Pancreas (tissue), 10 donors: ENCODE results near the gene PPP5C. TPM values are rescaled to one million over a fixed set of nuclear protein-coding genes. Genes with fewer than 3 reads are reported as not detected.
"Not testable (repeated sequence)": the region's sequence is repeated elsewhere in the genome, so short reads cannot be mapped to it uniquely, and the experiment has no call there.

ENCODE experiments used
- ATAC-seq, 4 donors: fragments of 200-7000 bp; cut with Tn5 transposase; one replicate each; pipeline versions ENCODE4 v1.8.0 to v1.9.1; 2020; ENCODE audit warnings: mild to moderate bottlenecking in 4 of 4, moderate library complexity in 4 of 4
- DNase-seq, 6 donors: peaks; one replicate each; pipeline ENCODE4 v3.0.0-alpha.2; 2020
- FAIRE-seq: peaks from 2 replicates; lab custom pipeline; 2012; peaks lifted over from hg19 to GRCh38; lab: Jason Lieb, UNC
- H3K27ac ChIP-seq, 4 donors: fragments of 200-600 bp; sonication (generic); 1 replicate in 3 of 4; 2 replicates in 1 of 4; pipeline versions ENCODE4 v1.5.0 to v1.8.0; 2020
- H3K27me3 ChIP-seq, 4 donors: fragments of 200-600 bp; one replicate each; pipeline ENCODE4 v1.8.0; 2021
- H3K36me3 ChIP-seq, 3 donors: fragments of 200-600 bp; sonication (generic) in 1 of 3; one replicate each; pipeline versions ENCODE4 v1.5.0 to v1.8.0; 2020 to 2021
- H3K4me1 ChIP-seq, 3 donors: fragments of 200-600 bp; one replicate each; pipeline ENCODE4 v1.8.0; 2021
- H3K4me3 ChIP-seq, 4 donors: fragments of 200-600 bp; sonication (generic) in 2 of 4; one replicate each; pipeline versions ENCODE4 v1.5.0 to v1.8.0; 2020 to 2021
- H3K9me3 ChIP-seq, 4 donors: fragments of 200-600 bp; one replicate each; pipeline ENCODE4 v1.8.0; 2021
- CTCF ChIP-seq, 4 donors: fragments of 200-600 bp; sonication (generic) in 3 of 4; IDR thresholded peaks; one replicate each; pipeline versions ENCODE4 v1.5.0 to v1.8.0; 2021; ENCODE audit warnings: antibody characterized with exemption in 4 of 4
- WGBS, 2 donors: extraction: QIAGEN DNeasy Blood & Tissue Kit; methylation state at CpG; one replicate each; pipeline ENCODE4 v1.1.7; 2013; 5-methylcytosine and 5-hydroxymethylcytosine counted together
- intact Hi-C, 3 donors: fragments of 100-400 bp; cut with DNase I; formaldehyde crosslinking; loops; one replicate each; pipeline versions ENCODE4 v1.11.1 to v1.14.2; 2022
- polyA plus RNA-seq, 2 donors: library from polyadenylated mRNA; stranded (reverse); fragments of 200-250 nt; gene quantifications; one replicate each; pipeline ENCODE4 v1.2.3, GENCODE V29; 2013
- total RNA-seq, 6 donors: library from RNA; stranded (reverse); fragmentation: NEBNext Ultra II Directional in 4 of 6; extraction: Animal tissue kit (Norgen Biotek cat#: 25700) in 4 of 6; gene quantifications; one replicate each; pipeline versions ENCODE4 v1.2.1 to v1.2.4, GENCODE V29; 2021 to 2023
- donor health status: healthy with polysubstance abuse.
- donor health status: DM: no; HTN: no; CAD: no; lungs with moderate emphysema.
- donor health status: DM: no; HTN: no; CAD: no.
- donor health status: control.
- donor health status: control.
- donor health status: Bipolar disorder and iron deficiency.
- donor health status: DM: yes; HTN: yes; CAD: no.
- donor health status: DM: no; HTN: no; CAD: no.
- donor health status: DM: no; HTN: no; CAD: no.
- donor health status: DM: yes; HTN: yes; CAD: no.

PPP5C gene
- total and polyA plus RNA-seq, 8 donors: 16.7 to 53.9 (median 23.8) TPM

GRCh38 chr19:46320559-46320958 is 26.3 kb upstream of the PPP5C start:
- no peak for ATAC-seq
- TF ChIP-seq CTCF (IDR thresholded peaks at IDR 0.05): no peak
- intact Hi-C loops: no loop called here
- no peak for DNase-seq
- Histone ChIP-seq H3K4me3 (no peak overlapping the region), H3K27ac (no peak overlapping the region), H3K9me3 (no peaks in the 10 kb centered on the region), H3K36me3 (no peaks in the 10 kb centered on the region), H3K27me3 (no peaks in the 10 kb centered on the region), H3K4me1 (no peaks in the 10 kb centered on the region)
- 83 to 96% methylated on average over 5 of the region's 5 CpGs for WGBS, 2 donors
- FAIRE-seq: no peak

GRCh38 chr19:46321653-46322052 is 25.2 kb upstream of the PPP5C start:
- H3K4me3 ChIP-seq: no peak overlapping the region
- no peak overlapping the region for H3K27ac ChIP-seq
- no peak for TF ChIP-seq CTCF (IDR thresholded peaks at IDR 0.05)
- intact Hi-C loops: no loop called here
- H3K36me3 ChIP-seq: no peaks in the 10 kb centered on the region
- H3K9me3 ChIP-seq: no peaks in the 10 kb centered on the region
- 85 to 93% methylated on average over 12 of the region's 12 CpGs for WGBS, 2 donors
- H3K27me3 ChIP-seq: no peaks in the 10 kb centered on the region
- ATAC-seq (no peak), FAIRE-seq (no peak), DNase-seq (no peak)
- no peaks in the 10 kb centered on the region for H3K4me1 ChIP-seq

GRCh38 chr19:46323227-46323626 is 23.7 kb upstream of the PPP5C start:
- FAIRE-seq, H3K4me1 ChIP-seq, H3K27me3 ChIP-seq, ATAC-seq, H3K4me3 ChIP-seq, H3K36me3 ChIP-seq, intact Hi-C loops, DNase-seq, H3K9me3 ChIP-seq, H3K27ac ChIP-seq: not testable (repeated sequence)
- 87 to 89% methylated on average over 9 of the region's 9 CpGs for WGBS, 2 donors

GRCh38 chr19:46324277-46324676 is 22.6 kb upstream of the PPP5C start:
- H3K9me3 ChIP-seq: no peaks in the 10 kb centered on the region
- H3K27ac ChIP-seq: no peak overlapping the region
- H3K4me1 ChIP-seq: no peaks in the 10 kb centered on the region
- intact Hi-C loops: no loop called here
- ATAC-seq: no peak
- no peak overlapping the region for H3K4me3 ChIP-seq
- no peaks in the 10 kb centered on the region for H3K27me3 ChIP-seq
- WGBS, 2 donors: 71% methylated on average over 3 of the region's 3 CpGs
- FAIRE-seq: no peak
- TF ChIP-seq CTCF (IDR thresholded peaks at IDR 0.05): no peak
- no peak for DNase-seq
- H3K36me3 ChIP-seq: no peaks in the 10 kb centered on the region

GRCh38 chr19:46326608-46327007 is 20.3 kb upstream of the PPP5C start:
- H3K27me3 ChIP-seq: no peaks in the 10 kb centered on the region
- intact Hi-C loops: no loop called here
- ATAC-seq (no peak), DNase-seq (no peak), FAIRE-seq (no peak)
- no peaks in the 10 kb centered on the region for H3K9me3 ChIP-seq
- H3K36me3 ChIP-seq: no peaks in the 10 kb centered on the region
- H3K27ac ChIP-seq: no peak overlapping the region
- H3K4me3 ChIP-seq: no peak overlapping the region
- TF ChIP-seq CTCF (IDR thresholded peaks at IDR 0.05): no peak
- 88 to 93% methylated on average over 4 of the region's 4 CpGs for WGBS, 2 donors
- no peaks in the 10 kb centered on the region for H3K4me1 ChIP-seq
